Keratinocyte (primary cell): ENCODE results near the gene NMNAT2. TPM values are rescaled to one million over a fixed set of nuclear protein-coding genes. Genes with fewer than 3 reads are reported as not detected.
A peak's percentile ranks its signal among the peaks of the same experiment; 100 is the strongest.

Source experiments
- DNase-seq: peaks from one replicate; pipeline ENCODE4 v3.0.0-alpha.2; 2011; ENCODE audit warnings: low read depth, missing footprints, low spot score
- FAIRE-seq: peaks from 2 replicates; lab custom pipeline; 2011; peaks lifted over from hg19 to GRCh38; lab: Jason Lieb, UNC
- H2AFZ ChIP-seq: 2 replicates; pipeline ENCODE4 v1.6.0; 2012; ENCODE audit warnings: low read length, control low read depth, inconsistent platforms; ENCODE audit not compliant: control insufficient read depth
- H3K27ac ChIP-seq: 2 replicates; pipeline ENCODE4 v1.5.1; 2011; ENCODE audit warnings: low read length; ENCODE audit not compliant: control insufficient read depth, insufficient read depth
- H3K27me3 ChIP-seq: 3 replicates; pipeline ENCODE4 v1.6.0; 2011; ENCODE audit warnings: low read length; ENCODE audit not compliant: control insufficient read depth, insufficient read depth; ENCODE audit errors: extremely low read depth
- H3K36me3 ChIP-seq, 2 experiments: 2 replicates in 1 of 2; 3 replicates in 1 of 2; pipeline ENCODE4 v1.5.1; 2011; ENCODE audit warnings: low read length in 2 of 2, mild to moderate bottlenecking in 1 of 2; ENCODE audit not compliant: control insufficient read depth in 2 of 2, insufficient read depth in 2 of 2; ENCODE audit errors: extremely low read depth in 1 of 2
- H3K4me1 ChIP-seq: 3 replicates; pipeline ENCODE4 v1.5.1; 2011; ENCODE audit warnings: low read length; ENCODE audit not compliant: control insufficient read depth, insufficient read depth; ENCODE audit errors: extremely low read depth
- H3K4me2 ChIP-seq: 3 replicates; pipeline ENCODE4 v1.6.0; 2011; ENCODE audit warnings: low read depth, low read length; ENCODE audit not compliant: control insufficient read depth, insufficient read depth; ENCODE audit errors: extremely low read depth
- H3K4me3 ChIP-seq, 3 experiments: fragments of 200-600 bp in 1 of 3; sonication (generic) in 1 of 3; 2 replicates in 2 of 3; 3 replicates in 1 of 3; pipeline ENCODE4 v1.5.1; 2011 to 2016; ENCODE audit warnings: low read length in 3 of 3, mild to moderate bottlenecking in 3 of 3, control low read depth in 2 of 3, inconsistent platforms in 1 of 3, low read depth in 1 of 3, mixed read lengths in 1 of 3, mixed run types in 1 of 3, moderate library complexity in 1 of 3; ENCODE audit not compliant: control insufficient read depth in 2 of 3, insufficient read depth in 2 of 3; ENCODE audit errors: extremely low read depth in 1 of 3
- H3K79me2 ChIP-seq: 2 replicates; pipeline ENCODE4 v1.6.0; 2012; ENCODE audit warnings: low read length; ENCODE audit not compliant: control insufficient read depth, insufficient read depth
- H3K9ac ChIP-seq: 3 replicates; pipeline ENCODE4 v1.6.0; 2011; ENCODE audit warnings: low read length; ENCODE audit not compliant: control insufficient read depth, insufficient read depth; ENCODE audit errors: extremely low read depth
- H3K9me1 ChIP-seq: 3 replicates; pipeline ENCODE4 v1.6.0; 2011; ENCODE audit warnings: low read length; ENCODE audit not compliant: control insufficient read depth, insufficient read depth; ENCODE audit errors: extremely low read depth
- H3K9me3 ChIP-seq: 2 replicates; pipeline ENCODE4 v1.5.1; 2012; ENCODE audit warnings: low read depth, low read length; ENCODE audit not compliant: control insufficient read depth
- H4K20me1 ChIP-seq: 3 replicates; pipeline ENCODE4 v1.6.0; 2011; ENCODE audit warnings: low read length; ENCODE audit not compliant: control insufficient read depth, insufficient read depth; ENCODE audit errors: extremely low read depth
- CTCF ChIP-seq, 3 experiments: IDR thresholded peaks in 1 of 3; conservative IDR thresholded peaks in 1 of 3; optimal IDR thresholded peaks in 1 of 3; 2 replicates in 2 of 3; 3 replicates in 1 of 3; pipeline versions ENCODE3 to v1.5.1; 2011; ENCODE audit warnings: low read length in 3 of 3, mild to moderate bottlenecking in 3 of 3, moderate library complexity in 2 of 3, control low read depth in 1 of 3, inconsistent platforms in 1 of 3; ENCODE audit not compliant: insufficient read depth in 2 of 3; ENCODE audit errors: extremely low read depth in 1 of 3
- EZH2 ChIP-seq: IDR thresholded peaks from one replicate; pipeline ENCODE4 v1.6.1; 2012; ENCODE audit warnings: inconsistent platforms, mild to moderate bottlenecking, low read length, moderate library complexity
- dilution Hi-C: fragments of 300-500 bp; cut with MboI; formaldehyde crosslinking; loops from one replicate; pipeline ENCODE4 v1.7.0; 2020; ENCODE audit warnings: low sequenced_read_pairs; ENCODE audit not compliant: extremely low pct_ligation_motif_present
- polyA plus RNA-seq, 5 experiments: library from polyadenylated mRNA; depleted of rRNA in 3 of 5; stranded (reverse) in 3 of 5; stranded (forward) in 1 of 5; unstranded in 1 of 5; fragments of >200 nt; gene quantifications; 1 replicate in 1 of 5; 2 replicates in 3 of 5; 3 replicates in 1 of 5; pipeline versions ENCODE4 v1.2.1 to v1.2.3, GENCODE V29; 2011 to 2012; ENCODE audit warnings: missing spikeins in 2 of 5, low read depth in 1 of 5, low replicate concordance in 1 of 5

NMNAT2 gene
- polyA plus RNA-seq, 1 donor (not counting 4 experiments of a cell fraction or from before 2014, with no cell fraction given) = 0.72 TPM

DNA sequence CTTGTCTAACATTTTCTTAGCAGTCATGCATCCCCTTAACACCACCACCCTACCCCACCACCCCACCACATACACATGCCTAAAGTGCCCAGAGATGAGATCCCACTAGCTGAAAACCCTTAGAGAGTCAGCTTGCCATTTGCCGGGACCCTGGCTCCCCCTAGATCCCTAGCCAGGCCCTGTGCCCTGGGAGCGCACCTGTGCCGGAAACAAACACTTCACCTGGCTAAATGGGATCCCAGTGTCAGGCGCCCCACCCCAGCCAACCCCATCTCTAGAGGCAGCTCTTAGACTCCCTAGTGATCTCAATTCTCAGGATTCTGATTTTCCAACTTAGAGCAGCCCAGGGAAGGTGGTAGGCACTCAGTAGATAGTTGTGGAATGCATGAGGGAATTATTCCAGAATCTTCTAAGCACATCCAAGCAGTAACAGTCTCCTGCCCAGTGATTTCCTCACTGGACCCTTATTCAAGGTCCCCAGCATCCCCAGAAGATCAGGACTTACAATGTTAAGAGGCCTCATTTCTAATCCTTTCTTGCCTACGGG lies 126.9 kb downstream of the NMNAT2 start:
- Histone ChIP-seq H4K20me1 (no peaks in the 10 kb centered on the region), H2AFZ (peak overlapping the region; percentile 32), H3K9ac (no peak overlapping the region), H3K27ac (no peak overlapping the region), H3K36me3 (no peaks in the 10 kb centered on the region), H3K79me2 (no peaks in the 10 kb centered on the region), H3K9me3 (no peaks in the 10 kb centered on the region), H3K4me2 (no peak overlapping the region), H3K4me1 (peaks cover 16% of the 10 kb centered on the region), H3K4me3 (no peak overlapping the region), H3K27me3 (no peaks in the 10 kb centered on the region), H3K9me1 (no peaks in the 10 kb centered on the region)
- FAIRE-seq (no peak), DNase-seq (no peak)
- dilution Hi-C loops = no loop called here
- TF ChIP-seq CTCF (optimal IDR thresholded peaks at IDR 0.05 in 1 of 3, IDR thresholded peaks at IDR 0.05 in 1 of 3, conservative IDR thresholded peaks at IDR 0.05 in 1 of 3; ENCODE audit: extremely low read depth in 1 of 3, insufficient read depth in 2 of 3, low read length in 3 of 3) (no peak), EZH2 (no peak)

DNA sequence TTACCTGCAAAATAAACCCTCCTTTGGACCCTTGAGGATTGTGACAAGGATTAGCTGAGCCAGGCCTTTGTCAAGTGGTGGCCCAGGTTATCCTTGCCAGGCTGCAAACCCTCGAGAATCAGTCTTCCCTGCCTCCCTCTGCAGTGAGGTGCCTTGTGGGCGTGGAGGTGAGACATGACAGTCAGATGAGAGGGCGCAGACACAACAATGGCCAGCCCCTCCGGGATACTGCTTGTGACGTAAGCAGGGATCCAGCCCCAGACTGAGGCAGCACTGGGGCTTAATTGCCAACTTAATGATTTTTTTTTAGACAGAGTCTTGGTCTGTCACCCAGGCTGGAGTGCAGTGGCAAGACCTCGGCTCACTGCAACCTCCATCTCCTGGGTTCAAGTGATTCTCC lies 127.6 kb downstream of the NMNAT2 start:
- no peak overlapping the region for H3K4me3 ChIP-seq
- no peaks in the 10 kb centered on the region for H3K27me3 ChIP-seq
- H2AFZ ChIP-seq = no peak overlapping the region
- no peaks in the 10 kb centered on the region for H4K20me1 ChIP-seq
- DNase-seq = no peak
- H3K9ac ChIP-seq = no peak overlapping the region
- dilution Hi-C loops = no loop called here
- no peak for FAIRE-seq
- H3K4me1 ChIP-seq = peaks cover 16% of the 10 kb centered on the region
- no peaks in the 10 kb centered on the region for H3K79me2 ChIP-seq
- no peaks in the 10 kb centered on the region for H3K9me1 ChIP-seq
- no peak overlapping the region for H3K4me2 ChIP-seq
- no peak overlapping the region for H3K27ac ChIP-seq
- no peaks in the 10 kb centered on the region for H3K36me3 ChIP-seq
- no peak for TF ChIP-seq CTCF (optimal IDR thresholded peaks at IDR 0.05 in 1 of 3, IDR thresholded peaks at IDR 0.05 in 1 of 3, conservative IDR thresholded peaks at IDR 0.05 in 1 of 3; ENCODE audit: extremely low read depth in 1 of 3, insufficient read depth in 2 of 3, low read length in 3 of 3)
- TF ChIP-seq EZH2 = no peak
- no peaks in the 10 kb centered on the region for H3K9me3 ChIP-seq
